Measurements from ENCODE around the gene FLYWCH2. TPM values are rescaled to one million over a fixed set of nuclear protein-coding genes. Genes with fewer than 3 reads are reported as not detected.

FLYWCH2 gene
- polyA plus RNA-seq, 4 donors: 19.8 to 34.6 (median 25.6) TPM

GRCh38 chr16:2852731-2853507, 30.1 kb upstream of the FLYWCH2 start:
- DNase-seq (ENCODE audit: low read depth in 4 of 4, low spot score in 3 of 4): no peak

DNA sequence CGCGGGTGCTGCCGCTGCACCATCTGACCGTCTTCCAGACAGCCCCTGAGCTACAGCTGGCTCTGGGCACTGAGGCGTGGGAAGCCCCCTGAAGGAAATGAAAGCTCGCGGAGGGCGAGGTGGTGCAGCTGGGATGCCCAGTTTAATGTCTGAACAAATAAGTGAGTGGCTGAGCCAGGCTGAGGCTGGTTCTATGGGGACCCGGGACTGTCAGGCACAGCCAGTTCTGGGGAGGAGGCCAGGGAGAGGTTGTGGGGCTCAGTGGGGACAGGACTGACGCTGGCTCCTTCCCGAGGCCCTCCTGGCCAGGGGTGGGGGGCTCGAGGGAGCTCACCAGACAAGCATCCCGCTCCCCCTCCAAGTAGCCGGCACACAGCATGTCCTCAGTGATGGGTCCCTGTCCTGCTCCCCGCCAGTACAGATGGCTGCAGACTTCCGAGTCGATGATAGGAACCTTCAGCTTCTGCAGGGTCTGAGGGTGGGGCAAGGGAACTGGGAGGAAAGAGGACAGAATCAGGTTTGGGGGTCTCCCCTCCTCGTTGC, 29.4 kb upstream of the FLYWCH2 start:
- no peak for DNase-seq (ENCODE audit: low read depth in 4 of 4, low spot score in 3 of 4)

GRCh38 chr16:2854700-2855309, 28.2 kb upstream of the FLYWCH2 start:
- no peak for DNase-seq (ENCODE audit: low read depth in 4 of 4, low spot score in 3 of 4)

DNA sequence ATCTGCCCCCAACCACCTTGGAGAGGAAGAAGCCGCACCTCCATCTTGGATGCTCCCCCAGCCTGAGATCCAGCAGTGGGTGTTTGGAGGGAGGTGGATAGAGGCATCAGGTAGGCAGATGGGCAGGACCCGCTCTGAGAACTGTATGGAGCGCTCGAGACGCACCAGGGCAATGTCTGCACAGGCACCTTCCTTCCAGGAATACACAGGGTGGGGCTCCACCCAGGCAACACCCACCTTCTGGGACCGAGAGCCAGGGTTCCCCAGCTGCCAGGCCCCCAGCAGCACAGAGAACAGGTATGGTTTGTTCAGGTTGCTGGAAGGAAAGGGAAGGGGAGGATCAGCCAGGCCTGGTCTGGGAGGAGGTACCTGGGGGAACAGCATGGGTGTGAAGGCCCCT, 27.5 kb upstream of the FLYWCH2 start:
- no peak for DNase-seq (ENCODE audit: low read depth in 4 of 4, low spot score in 3 of 4)

GRCh38 chr16:2856061-2856670, 26.8 kb upstream of the FLYWCH2 start:
- no peak for DNase-seq (ENCODE audit: low read depth in 4 of 4, low spot score in 3 of 4)

- no peak for DNase-seq (ENCODE audit: low read depth in 4 of 4, low spot score in 3 of 4)
These were observed 26.1 kb upstream of the FLYWCH2 start for GRCh38 chr16:2856686-2857450.

- no peak for DNase-seq (ENCODE audit: low read depth in 4 of 4, low spot score in 3 of 4)
These were observed 25.4 kb upstream of the FLYWCH2 start, which contains the start of gene PRSS22 for GRCh38 chr16:2857451-2858244. TSS of gene PRSS22 (minus strand) at chr16:2858170. CDS start at chr16:2858104, 66 bp downstream.

DNA sequence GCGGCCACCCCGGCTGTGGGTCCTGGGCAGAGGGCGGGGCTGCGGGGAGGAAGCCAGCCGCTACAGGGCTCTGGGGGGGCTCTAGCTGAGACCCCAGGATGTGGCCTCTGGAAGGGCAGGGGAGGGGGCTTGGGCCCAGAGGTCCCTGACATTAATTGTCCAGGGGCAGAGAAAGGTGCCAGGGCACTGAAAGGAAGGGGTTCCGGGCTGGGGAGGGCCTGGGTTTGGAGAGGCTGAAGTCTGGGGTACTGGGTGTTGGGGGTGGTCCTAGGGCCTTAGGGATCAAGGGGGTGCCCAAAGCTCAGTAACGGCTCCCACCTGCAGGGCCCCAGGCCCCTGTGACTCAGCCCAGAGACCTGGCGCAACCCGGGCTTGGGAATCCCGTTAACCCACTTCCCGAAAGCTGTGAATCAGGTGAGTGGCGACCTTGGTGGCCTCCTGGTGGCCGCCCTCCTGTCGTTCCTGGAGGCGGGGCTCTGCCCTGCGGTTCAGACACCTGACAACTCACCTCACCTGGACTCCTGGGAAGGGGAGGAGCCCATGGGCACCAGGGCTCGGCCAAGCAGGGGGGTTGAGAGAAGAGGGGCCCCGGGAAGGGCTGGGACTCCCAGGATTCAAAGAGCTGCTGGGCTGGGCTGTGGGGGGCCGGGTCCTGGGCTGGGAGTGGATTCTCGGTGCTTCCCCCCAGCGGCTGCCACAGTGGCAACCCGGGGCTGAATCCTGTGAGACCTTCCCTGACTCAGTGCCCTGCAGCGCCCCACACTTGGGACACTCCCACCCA, 24.6 kb upstream of the FLYWCH2 start:
- DNase-seq (ENCODE audit: low read depth in 4 of 4, low spot score in 3 of 4): peak in 2 of 4 donors; percentile 35 to 36

DNA sequence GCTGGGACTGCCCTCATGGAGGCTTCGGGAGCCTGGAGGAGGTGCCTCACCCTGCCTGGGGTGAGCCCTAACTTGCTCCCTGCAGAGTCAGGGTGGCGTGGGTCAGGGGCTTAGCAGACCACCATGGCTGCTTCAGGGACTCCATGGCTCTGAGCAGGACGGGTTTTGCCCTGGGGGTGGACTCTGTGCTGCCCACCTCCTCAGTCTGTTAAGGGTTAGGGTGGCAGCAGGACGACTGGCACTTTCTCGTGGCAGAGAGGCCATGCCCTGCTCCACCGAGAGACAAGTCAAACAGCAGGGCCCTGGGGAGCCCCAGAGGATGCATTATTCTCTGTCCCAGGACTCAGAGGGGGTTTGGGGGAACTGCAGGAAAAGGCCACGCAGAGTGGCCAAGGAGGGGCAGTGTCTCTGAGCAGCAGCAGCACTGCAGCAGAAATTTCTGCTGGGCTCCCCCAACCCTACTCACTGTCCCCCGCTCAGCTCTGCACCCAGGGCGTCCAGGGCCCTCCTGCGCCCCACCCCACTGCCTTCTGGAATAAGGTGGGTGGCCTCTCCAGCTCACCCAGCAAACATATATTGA, 23.2 kb upstream of the FLYWCH2 start:
- no peak for DNase-seq (ENCODE audit: low read depth in 4 of 4, low spot score in 3 of 4)

- DNase-seq (ENCODE audit: low read depth in 4 of 4, low spot score in 3 of 4): no peak
These were observed 22.0 kb upstream of the FLYWCH2 start for GRCh38 chr16:2860826-2861567.

GRCh38 chr16:2865651-2866050, 17.4 kb upstream of the FLYWCH2 start:
- no peak for DNase-seq (ENCODE audit: low read depth in 4 of 4, low spot score in 3 of 4)

DNA sequence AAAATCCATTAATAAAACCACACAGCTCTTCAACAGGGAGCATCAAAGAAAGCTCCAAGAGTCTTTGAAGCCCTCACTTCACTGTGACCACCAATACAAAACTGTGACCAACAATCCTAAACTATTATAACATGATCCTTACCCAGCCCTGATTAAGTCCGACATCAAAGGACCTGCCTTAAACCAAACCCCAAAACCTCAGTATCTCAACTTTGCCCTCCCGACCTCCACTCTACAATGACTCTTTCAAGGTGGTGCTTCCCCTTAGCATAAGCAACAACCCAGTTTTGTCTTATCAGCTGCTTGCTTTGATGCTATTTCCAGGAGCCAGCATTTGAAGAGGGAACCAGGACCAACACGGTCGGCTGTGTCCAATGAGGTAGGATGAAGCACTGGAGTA, 16.6 kb upstream of the FLYWCH2 start:
- DNase-seq (ENCODE audit: low read depth in 4 of 4, low spot score in 3 of 4): no peak

DNA sequence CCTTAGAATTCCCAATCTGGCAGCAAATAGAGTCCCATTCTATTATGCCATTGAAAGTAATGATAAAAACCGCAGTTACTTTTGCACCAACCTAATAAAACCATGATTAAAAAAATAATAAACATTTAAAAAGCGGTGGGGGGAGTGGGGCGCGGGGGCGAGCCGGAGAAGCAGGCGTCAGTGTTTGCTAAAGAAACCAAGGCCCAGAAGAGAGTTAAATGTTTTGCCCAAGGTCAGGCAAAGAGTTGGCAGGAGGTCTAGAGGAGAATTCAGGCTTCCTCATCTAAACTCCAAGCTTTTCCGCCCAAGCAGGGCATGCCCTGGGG, 15.4 kb upstream of the FLYWCH2 start:
- DNase-seq (ENCODE audit: low read depth in 4 of 4, low spot score in 3 of 4): no peak

DNA sequence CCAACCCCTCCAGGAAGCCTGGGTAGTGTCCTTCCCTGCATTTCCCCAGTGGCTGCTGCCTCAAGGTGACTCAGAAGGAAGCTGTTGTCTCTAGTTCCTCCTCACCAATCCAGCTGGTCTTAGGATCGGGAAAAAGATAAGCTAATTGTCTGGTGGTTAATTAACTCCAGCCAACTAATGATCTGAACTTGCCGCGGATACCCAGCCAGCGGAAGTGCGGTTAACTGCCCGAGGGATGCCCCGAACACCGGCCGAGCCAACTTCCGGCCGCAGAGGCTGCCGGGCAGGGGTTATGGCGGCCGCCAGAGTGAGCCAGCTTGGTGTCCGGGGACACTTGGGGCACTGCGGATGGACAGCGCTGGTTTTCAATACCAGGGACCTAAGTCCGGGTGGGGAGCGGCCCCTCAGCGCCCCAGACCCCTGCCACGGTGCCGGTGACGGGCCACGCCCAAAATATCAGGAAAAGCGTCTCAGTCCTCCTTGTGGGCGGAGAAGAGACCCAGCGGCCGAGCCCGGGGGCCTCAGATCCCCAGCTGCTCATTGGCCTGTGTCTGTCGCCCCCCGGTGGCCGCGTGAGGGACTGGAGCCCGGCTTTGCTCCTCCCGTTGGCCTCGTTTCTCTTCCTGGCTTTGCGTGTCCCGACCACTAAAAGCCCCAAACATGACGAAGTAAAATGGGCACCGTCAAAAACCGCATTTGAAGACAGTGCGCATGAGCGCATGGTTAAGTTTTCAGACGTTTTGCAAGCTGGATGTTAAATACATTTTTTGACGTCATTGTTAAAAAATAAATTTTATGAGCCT, 14.8 kb upstream of the FLYWCH2 start:
- peak; percentile 81 to 87 (median 87) for DNase-seq (ENCODE audit: low read depth in 4 of 4, low spot score in 3 of 4)

- no peak for DNase-seq (ENCODE audit: low read depth in 4 of 4, low spot score in 3 of 4)
These were observed 11.1 kb upstream of the FLYWCH2 start for GRCh38 chr16:2871926-2872325.

- no peak for DNase-seq (ENCODE audit: low read depth in 4 of 4, low spot score in 3 of 4)
These were observed 8.7 kb upstream of the FLYWCH2 start for GRCh38 chr16:2874032-2874911.
